H1 (cell line): ENCODE measurements around the gene ATXN7. TPM values are rescaled to one million over a fixed set of nuclear protein-coding genes. Genes with fewer than 3 reads are reported as not detected.

Experiments
- CTCF ChIA-PET: fragments of 300-600 bp; sonication (Branson Sonifier 250); formaldehyde crosslinking; loops from one replicate; lab custom pipeline; 2021; ENCODE audit not compliant: partially characterized antibody; lab: Charles Lee
- POLR2A ChIA-PET: fragments of 300-600 bp; sonication (Branson Sonifier 250); formaldehyde crosslinking; loops from one replicate; lab custom pipeline; 2021; ENCODE audit warnings: inconsistent platforms; ENCODE audit not compliant: partially characterized antibody; lab: Charles Lee
- DNase-seq, 2 experiments: peaks; one replicate each; pipeline versions ENCODE4 v3.0.0 to v3.0.0-alpha.2; 2010 to 2022; ENCODE audit warnings: low spot score in 2 of 2, low read depth in 1 of 2, mixed read lengths in 1 of 2
- FAIRE-seq: peaks from 2 replicates; lab custom pipeline; 2011; peaks lifted over from hg19 to GRCh38; lab: Jason Lieb, UNC
- H2AFZ ChIP-seq: 2 replicates; pipeline ENCODE4 v1.8.1; 2012; ENCODE audit warnings: low read length, inconsistent platforms
- H2AK5ac ChIP-seq: 2 replicates; pipeline ENCODE4 v1.6.1; 2013; ENCODE audit warnings: low read depth, low read length
- H2BK120ac ChIP-seq: replicated peaks from 2 replicates; pipeline ENCODE3; 2013; ENCODE audit warnings: low read depth, low read length, inconsistent platforms
- H2BK12ac ChIP-seq: 2 replicates; pipeline ENCODE4 v1.6.1; 2013; ENCODE audit warnings: low read depth, low read length
- H2BK15ac ChIP-seq: 2 replicates; pipeline ENCODE4 v1.6.1; 2013; ENCODE audit warnings: low read length
- H2BK20ac ChIP-seq: 2 replicates; pipeline ENCODE4 v1.6.1; 2013; ENCODE audit warnings: low read length
- H2BK5ac ChIP-seq: 2 replicates; pipeline ENCODE4 v1.6.1; 2013; ENCODE audit warnings: low read depth, low read length
- H3K14ac ChIP-seq: 2 replicates; pipeline ENCODE4 v1.6.1; 2013; ENCODE audit warnings: inconsistent platforms; ENCODE audit not compliant: insufficient read length
- H3K18ac ChIP-seq: 2 replicates; pipeline ENCODE4 v1.6.1; 2013; ENCODE audit warnings: low read length; ENCODE audit errors: extremely low read depth
- H3K23ac ChIP-seq: 2 replicates; pipeline ENCODE4 v1.6.1; 2013; ENCODE audit warnings: inconsistent platforms; ENCODE audit not compliant: insufficient read length
- H3K23me2 ChIP-seq: 2 replicates; pipeline ENCODE4 v1.6.1; 2013; ENCODE audit warnings: low read depth, low read length
- H3K27ac ChIP-seq: 2 replicates; pipeline ENCODE4 v1.6.1; 2011; ENCODE audit warnings: low read depth, low read length, inconsistent platforms
- H3K27me3 ChIP-seq, 4 experiments: replicated peaks in 1 of 4; 1 replicate in 1 of 4; 2 replicates in 3 of 4; pipeline versions ENCODE4 v1.6.1 to v1.8.1; 2011 to 2013; ENCODE audit warnings: low read length in 3 of 4, mild to moderate bottlenecking in 3 of 4, inconsistent platforms in 2 of 4, mixed read lengths in 2 of 4, moderate library complexity in 1 of 4; ENCODE audit not compliant: control insufficient read depth in 3 of 4, insufficient read depth in 3 of 4; ENCODE audit errors: extremely low read depth in 1 of 4
- H3K36me3 ChIP-seq, 4 experiments: 2 replicates each; pipeline versions ENCODE4 v1.6.1 to v1.8.1; 2011 to 2013; ENCODE audit warnings: mild to moderate bottlenecking in 4 of 4, low read length in 3 of 4, moderate library complexity in 2 of 4, control low read depth in 1 of 4, inconsistent platforms in 1 of 4; ENCODE audit not compliant: insufficient read depth in 4 of 4, control insufficient read depth in 2 of 4
- H3K4ac ChIP-seq: replicated peaks from 2 replicates; pipeline ENCODE3; 2013; ENCODE audit warnings: low read length, low read depth, mixed read lengths, inconsistent platforms; ENCODE audit not compliant: insufficient read length
- H3K4me1 ChIP-seq, 4 experiments: replicated peaks in 1 of 4; 1 replicate in 1 of 4; 2 replicates in 3 of 4; pipeline versions ENCODE4 v1.6.1 to v1.8.1; 2011 to 2013; ENCODE audit warnings: low read length in 3 of 4, inconsistent platforms in 2 of 4, mixed read lengths in 1 of 4; ENCODE audit not compliant: insufficient read depth in 4 of 4, control insufficient read depth in 3 of 4
- H3K4me2 ChIP-seq, 2 experiments: 2 replicates each; pipeline versions ENCODE4 v1.6.1 to v1.8.1; 2011 to 2013; ENCODE audit warnings: low read depth in 2 of 2, low read length in 2 of 2, control low read depth in 1 of 2, inconsistent platforms in 1 of 2, mild to moderate bottlenecking in 1 of 2; ENCODE audit not compliant: insufficient read depth in 1 of 2
- H3K4me3 ChIP-seq, 4 experiments: fragments of 200-600, 300-600 bp in 1 of 4; sonication (generic), shearing (Covaris generic), sonication (Bioruptor Twin) in 1 of 4; 2 replicates each; pipeline versions ENCODE4 v1.5.1 to v1.8.1; 2011 to 2016; ENCODE audit warnings: low read length in 4 of 4, low read depth in 3 of 4, control low read depth in 2 of 4, inconsistent platforms in 2 of 4, mild to moderate bottlenecking in 2 of 4, mixed read lengths in 1 of 4, moderate library complexity in 1 of 4; ENCODE audit not compliant: insufficient read depth in 2 of 4; ENCODE audit errors: extremely low read depth in 1 of 4
- H3K56ac ChIP-seq: replicated peaks from 2 replicates; pipeline ENCODE3; 2013; ENCODE audit warnings: low read depth, mild to moderate bottlenecking, mixed read lengths, low read length, inconsistent platforms; ENCODE audit not compliant: insufficient read length
- H3K79me1 ChIP-seq: 2 replicates; pipeline ENCODE4 v1.6.1; 2013; ENCODE audit warnings: low read depth, low read length, control low read depth
- H3K79me2 ChIP-seq, 2 experiments: 2 replicates each; pipeline versions ENCODE4 v1.6.1 to v1.8.1; 2012 to 2013; ENCODE audit warnings: low read length in 2 of 2, mild to moderate bottlenecking in 2 of 2, inconsistent platforms in 1 of 2; ENCODE audit not compliant: insufficient read depth in 2 of 2, control insufficient read depth in 1 of 2
- H3K9ac ChIP-seq, 4 experiments: replicated peaks in 1 of 4; 1 replicate in 1 of 4; 2 replicates in 3 of 4; pipeline versions ENCODE4 v1.6.1 to v1.8.1; 2011 to 2013; ENCODE audit warnings: low read depth in 3 of 4, low read length in 3 of 4, control low read depth in 2 of 4, mild to moderate bottlenecking in 2 of 4, moderate library complexity in 2 of 4, inconsistent platforms in 1 of 4; ENCODE audit errors: extremely low read depth in 1 of 4
- H3K9me3 ChIP-seq, 2 experiments: 2 replicates each; pipeline versions ENCODE4 v1.6.1 to v1.8.1; 2012 to 2013; ENCODE audit warnings: mild to moderate bottlenecking in 2 of 2, moderate library complexity in 2 of 2, control low read depth in 1 of 2, inconsistent platforms in 1 of 2, low read depth in 1 of 2, low read length in 1 of 2, mixed read lengths in 1 of 2; ENCODE audit not compliant: insufficient read depth in 2 of 2
- H4K20me1 ChIP-seq, 2 experiments: replicated peaks in 1 of 2; 2 replicates each; pipeline versions ENCODE3 to v1.8.1; 2011 to 2013; ENCODE audit warnings: inconsistent platforms in 2 of 2, low read length in 2 of 2, mild to moderate bottlenecking in 1 of 2; ENCODE audit not compliant: insufficient read depth in 2 of 2, control insufficient read depth in 1 of 2
- H4K5ac ChIP-seq: 2 replicates; pipeline ENCODE4 v1.6.1; 2013; ENCODE audit warnings: low read length, low read depth, mixed read lengths, inconsistent platforms; ENCODE audit not compliant: insufficient read length
- H4K8ac ChIP-seq: 2 replicates; pipeline ENCODE4 v1.8.0; 2013; ENCODE audit warnings: mild to moderate bottlenecking, moderate library complexity, low read length, inconsistent platforms; ENCODE audit not compliant: insufficient read depth; ENCODE audit errors: extremely low read depth
- H4K91ac ChIP-seq: replicated peaks from 2 replicates; pipeline ENCODE3; 2013; ENCODE audit warnings: low read length, mixed read lengths, inconsistent platforms; ENCODE audit not compliant: insufficient read length
- CBX5 ChIP-seq: fragments of 300-800, 300-1000 bp; sonication (generic); IDR thresholded peaks from 2 replicates; pipeline ENCODE4 v1.7.1; 2016; ENCODE audit warnings: antibody characterized with exemption, low read length, low read depth
- CBX8 ChIP-seq: fragments of 300-800, 300-1000 bp; sonication (generic); IDR thresholded peaks from 2 replicates; pipeline ENCODE4 v1.7.1; 2016; ENCODE audit warnings: low read depth, low read length, borderline replicate concordance
- FOSL1 ChIP-seq: IDR thresholded peaks from 2 replicates; pipeline ENCODE4 v1.6.1; 2011; ENCODE audit warnings: mild to moderate bottlenecking, low read depth, low read length, moderate library complexity; ENCODE audit not compliant: insufficient read depth
- HDAC6 ChIP-seq: IDR thresholded peaks from one replicate; pipeline ENCODE4 v1.7.1; 2012; ENCODE audit warnings: low read depth, mild to moderate bottlenecking, inconsistent platforms, low read length, moderate library complexity
- JUND ChIP-seq: IDR thresholded peaks from 2 replicates; pipeline ENCODE4 v1.6.1; 2011; ENCODE audit warnings: mild to moderate bottlenecking, improper control_type of control experiment, low read length
- KDM4A ChIP-seq: IDR thresholded peaks from one replicate; pipeline ENCODE4 v1.7.1; 2012; ENCODE audit warnings: low read depth, mild to moderate bottlenecking, moderate library complexity, low read length, inconsistent platforms; ENCODE audit not compliant: severe bottlenecking
- SIRT6 ChIP-seq: IDR thresholded peaks from one replicate; pipeline ENCODE4 v1.7.1; 2012; ENCODE audit warnings: low read length, inconsistent platforms
- SP2 ChIP-seq: IDR thresholded peaks from 2 replicates; pipeline ENCODE4 v1.6.1; 2012; ENCODE audit warnings: mild to moderate bottlenecking, low read length, inconsistent platforms
- SRF ChIP-seq: IDR thresholded peaks from 2 replicates; pipeline ENCODE4 v1.6.1; 2011; ENCODE audit warnings: mild to moderate bottlenecking, low read depth, low read length, moderate library complexity
- TBP ChIP-seq: IDR thresholded peaks from 2 replicates; pipeline ENCODE4 v1.6.1; 2011; ENCODE audit warnings: low read depth, low read length, improper control_type of control experiment
- WGBS, 2 experiments: shearing (Covaris generic) in 1 of 2; methylation state at CpG; one replicate each; pipeline versions ENCODE4 v1.1.6 to v1.1.7; 2013 to 2015; ENCODE audit warnings: low lambda C conversion rate in 2 of 2, mixed read lengths in 2 of 2, inconsistent platforms in 1 of 2, low coverage in 1 of 2, missing lambda C conversion rate in 1 of 2; ENCODE audit not compliant: insufficient replicate concordance in 2 of 2, insufficient coverage in 1 of 2, insufficient read length in 1 of 2; ENCODE audit errors: extremely low coverage in 1 of 2, missing lambda C conversion rate in 1 of 2; 5-methylcytosine and 5-hydroxymethylcytosine counted together
- polyA plus RNA-seq, 7 experiments: library from polyadenylated mRNA; depleted of rRNA in 3 of 7; stranded (reverse) in 5 of 7; unstranded in 2 of 7; fragments of >200 nt in 5 of 7; fragments of 200-250 nt in 2 of 7; gene quantifications; 1 replicate in 5 of 7; 2 replicates in 1 of 7; 4 replicates in 1 of 7; pipeline versions ENCODE4 v1.2.1 to v1.2.3, GENCODE V29; 2011 to 2013; ENCODE audit warnings: missing spikeins in 2 of 7, mixed read lengths in 2 of 7
- total RNA-seq: library from RNA; stranded (reverse); fragmentation: NEBNext Ultra II Directional; extraction: Animal tissue kit (Norgen Biotek cat#: 25700); gene quantifications from 2 replicates; pipeline ENCODE4 v1.2.1, GENCODE V29; 2021
- TF ChIP-seq, protein P1 (sequence below): IDR thresholded peaks from 2 replicates; pipeline ENCODE4 v1.6.1; 2012; ENCODE audit warnings: low read length, inconsistent platforms
- TF ChIP-seq, protein P2 (sequence below): IDR thresholded peaks from 2 replicates; pipeline ENCODE4 v1.6.1; 2011; ENCODE audit warnings: low read length, improper control_type of control experiment

ATXN7 gene
- total and polyA plus RNA-seq, 2 of the 8 experiments (the other 6 are each of a cell fraction or from before 2014, with no cell fraction given), result 15.5 to 16.8 TPM

DNA sequence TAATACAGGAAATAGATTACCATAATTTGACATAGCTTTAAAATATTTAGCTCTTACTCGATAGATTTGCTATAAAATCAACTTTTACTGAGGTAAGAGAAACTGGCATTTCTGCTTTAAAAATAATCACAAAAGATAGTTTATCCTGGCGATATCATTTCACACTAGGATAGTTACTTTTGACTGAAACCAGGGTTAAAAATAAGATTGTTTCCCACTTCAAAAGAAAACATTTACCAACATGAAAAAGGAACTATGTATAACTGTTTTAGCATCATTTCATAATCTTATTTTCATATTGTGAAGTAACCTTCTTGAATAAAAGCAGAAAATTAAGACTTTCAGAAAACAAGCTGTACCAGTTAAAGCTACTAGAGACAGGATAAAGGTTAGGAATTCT, 144.3 kb downstream of the ATXN7 start:
- H3K18ac ChIP-seq, result no peak overlapping the region
- ChIA-PET POLR2A (interaction anchor here (1.3 to 2.7 kb wide), 3 partner anchors 10 to 443 kb away, joined by 3 to 12 read pairs (median 3); no protein-coding TSS in a partner anchor), CTCF (interaction anchor here (1.1 to 4.1 kb wide), 5 partner anchors 9 to 15 kb away, joined by 3 to 25 read pairs (median 4); partner anchors contain the start of gene PSMD6)
- H3K23ac ChIP-seq, result no peak overlapping the region
- H3K4me1 ChIP-seq, result no peaks in the 10 kb centered on the region
- H4K8ac ChIP-seq, result no peak overlapping the region
- no peak overlapping the region for H3K56ac ChIP-seq
- no peak overlapping the region for H3K4me3 ChIP-seq
- no peaks in the 10 kb centered on the region for H3K23me2 ChIP-seq
- H3K4ac ChIP-seq, result no peak overlapping the region
- H2BK15ac ChIP-seq, result no peak overlapping the region
- no peak overlapping the region for H3K4me2 ChIP-seq
- no peak overlapping the region for H2BK120ac ChIP-seq
- H3K27me3 ChIP-seq, result no peaks in the 10 kb centered on the region
- H3K79me1 ChIP-seq, result no peaks in the 10 kb centered on the region
- no peak overlapping the region for H2AFZ ChIP-seq
- no peak overlapping the region for H4K91ac ChIP-seq
- no peak overlapping the region for H3K9ac ChIP-seq
- H3K9me3 ChIP-seq, result no peaks in the 10 kb centered on the region
- H4K5ac ChIP-seq, result no peak overlapping the region
- H4K20me1 ChIP-seq, result peaks cover 0 to 4% of the 10 kb centered on the region in 2 experiments
- no peak overlapping the region for H2BK20ac ChIP-seq
- H2BK5ac ChIP-seq, result no peak overlapping the region
- FAIRE-seq, result no peak
- H3K27ac ChIP-seq, result no peak overlapping the region
- no peaks in the 10 kb centered on the region for H3K79me2 ChIP-seq
- no peak overlapping the region for H3K14ac ChIP-seq
- DNase-seq, result no peak
- peaks cover 20 to 66% (median 48%) of the 10 kb centered on the region in 4 experiments for H3K36me3 ChIP-seq
- H2BK12ac ChIP-seq, result no peak overlapping the region
- WGBS, 2 experiments, result 95% methylated on average over 2 of the region's 2 CpGs; no CpG with 5 or more reads in 1 of the 2 experiments
- H2AK5ac ChIP-seq, result no peak overlapping the region
- TF ChIP-seq SRF (no peak), JUND (no peak), HDAC6 (no peak), SP2 (no peak), SIRT6 (no peak), CBX8 (no peak), KDM4A (no peak), TBP (no peak), CBX5 (no peak), FOSL1 (no peak)
- TF ChIP-seq, protein P1, sequence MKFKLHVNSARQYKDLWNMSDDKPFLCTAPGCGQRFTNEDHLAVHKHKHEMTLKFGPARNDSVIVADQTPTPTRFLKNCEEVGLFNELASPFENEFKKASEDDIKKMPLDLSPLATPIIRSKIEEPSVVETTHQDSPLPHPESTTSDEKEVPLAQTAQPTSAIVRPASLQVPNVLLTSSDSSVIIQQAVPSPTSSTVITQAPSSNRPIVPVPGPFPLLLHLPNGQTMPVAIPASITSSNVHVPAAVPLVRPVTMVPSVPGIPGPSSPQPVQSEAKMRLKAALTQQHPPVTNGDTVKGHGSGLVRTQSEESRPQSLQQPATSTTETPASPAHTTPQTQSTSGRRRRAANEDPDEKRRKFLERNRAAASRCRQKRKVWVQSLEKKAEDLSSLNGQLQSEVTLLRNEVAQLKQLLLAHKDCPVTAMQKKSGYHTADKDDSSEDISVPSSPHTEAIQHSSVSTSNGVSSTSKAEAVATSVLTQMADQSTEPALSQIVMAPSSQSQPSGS, result no peak
- TF ChIP-seq, protein P2, sequence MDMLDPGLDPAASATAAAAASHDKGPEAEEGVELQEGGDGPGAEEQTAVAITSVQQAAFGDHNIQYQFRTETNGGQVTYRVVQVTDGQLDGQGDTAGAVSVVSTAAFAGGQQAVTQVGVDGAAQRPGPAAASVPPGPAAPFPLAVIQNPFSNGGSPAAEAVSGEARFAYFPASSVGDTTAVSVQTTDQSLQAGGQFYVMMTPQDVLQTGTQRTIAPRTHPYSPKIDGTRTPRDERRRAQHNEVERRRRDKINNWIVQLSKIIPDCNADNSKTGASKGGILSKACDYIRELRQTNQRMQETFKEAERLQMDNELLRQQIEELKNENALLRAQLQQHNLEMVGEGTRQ, result no peak
